Ishikawa (cell line): ENCODE results near the gene CNOT1.

ENCODE experiments used
- RAD21 ChIP-seq: IDR thresholded peaks from 2 replicates; pipeline ENCODE4 v1.6.1; 2012; ENCODE audit warnings: low read depth
- TAF1 ChIP-seq: IDR thresholded peaks from 2 replicates; pipeline ENCODE4 v1.6.1; 2012; ENCODE audit warnings: low read depth, mild to moderate bottlenecking
- YY1 ChIP-seq: IDR thresholded peaks from 2 replicates; pipeline ENCODE4 v1.6.1; 2012; ENCODE audit warnings: low read depth

DNA sequence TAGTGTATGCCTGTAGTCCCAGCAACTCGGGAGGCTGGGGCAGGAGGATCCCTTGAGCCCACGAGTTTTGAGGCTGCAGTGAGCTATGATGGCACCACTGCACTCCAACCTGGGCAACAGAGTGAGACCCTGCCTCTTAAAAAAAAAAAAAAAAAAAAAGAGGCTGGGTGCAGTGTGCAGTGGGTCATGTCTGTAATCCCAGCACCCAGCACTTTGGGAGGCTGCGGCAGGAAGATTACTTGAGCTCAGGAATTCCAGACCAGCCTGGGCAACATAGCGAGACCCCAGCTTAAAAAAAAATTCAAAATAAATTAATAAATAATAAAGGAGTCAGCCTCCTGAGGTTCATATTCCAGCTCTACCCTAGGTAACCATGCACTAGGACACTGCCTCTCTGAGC, 9.6 kb upstream of the CNOT1 start:
- TF ChIP-seq TAF1 (no peak), YY1 (no peak), RAD21 (no peak)
